ENCODE results near the gene TNIK.

The TNIK gene

GRCh38 chr3:171150945-171151344 lies 309.3 kb downstream of the TNIK start:
- H3K4me3 ChIP-seq (ENCODE audit: low read depth, low read length), result no peak overlapping the region
- TF ChIP-seq, protein P1, sequence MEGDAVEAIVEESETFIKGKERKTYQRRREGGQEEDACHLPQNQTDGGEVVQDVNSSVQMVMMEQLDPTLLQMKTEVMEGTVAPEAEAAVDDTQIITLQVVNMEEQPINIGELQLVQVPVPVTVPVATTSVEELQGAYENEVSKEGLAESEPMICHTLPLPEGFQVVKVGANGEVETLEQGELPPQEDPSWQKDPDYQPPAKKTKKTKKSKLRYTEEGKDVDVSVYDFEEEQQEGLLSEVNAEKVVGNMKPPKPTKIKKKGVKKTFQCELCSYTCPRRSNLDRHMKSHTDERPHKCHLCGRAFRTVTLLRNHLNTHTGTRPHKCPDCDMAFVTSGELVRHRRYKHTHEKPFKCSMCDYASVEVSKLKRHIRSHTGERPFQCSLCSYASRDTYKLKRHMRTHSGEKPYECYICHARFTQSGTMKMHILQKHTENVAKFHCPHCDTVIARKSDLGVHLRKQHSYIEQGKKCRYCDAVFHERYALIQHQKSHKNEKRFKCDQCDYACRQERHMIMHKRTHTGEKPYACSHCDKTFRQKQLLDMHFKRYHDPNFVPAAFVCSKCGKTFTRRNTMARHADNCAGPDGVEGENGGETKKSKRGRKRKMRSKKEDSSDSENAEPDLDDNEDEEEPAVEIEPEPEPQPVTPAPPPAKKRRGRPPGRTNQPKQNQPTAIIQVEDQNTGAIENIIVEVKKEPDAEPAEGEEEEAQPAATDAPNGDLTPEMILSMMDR (IDR thresholded peaks at IDR 0.05; ENCODE audit: low read depth, low read length), result no peak

DNA sequence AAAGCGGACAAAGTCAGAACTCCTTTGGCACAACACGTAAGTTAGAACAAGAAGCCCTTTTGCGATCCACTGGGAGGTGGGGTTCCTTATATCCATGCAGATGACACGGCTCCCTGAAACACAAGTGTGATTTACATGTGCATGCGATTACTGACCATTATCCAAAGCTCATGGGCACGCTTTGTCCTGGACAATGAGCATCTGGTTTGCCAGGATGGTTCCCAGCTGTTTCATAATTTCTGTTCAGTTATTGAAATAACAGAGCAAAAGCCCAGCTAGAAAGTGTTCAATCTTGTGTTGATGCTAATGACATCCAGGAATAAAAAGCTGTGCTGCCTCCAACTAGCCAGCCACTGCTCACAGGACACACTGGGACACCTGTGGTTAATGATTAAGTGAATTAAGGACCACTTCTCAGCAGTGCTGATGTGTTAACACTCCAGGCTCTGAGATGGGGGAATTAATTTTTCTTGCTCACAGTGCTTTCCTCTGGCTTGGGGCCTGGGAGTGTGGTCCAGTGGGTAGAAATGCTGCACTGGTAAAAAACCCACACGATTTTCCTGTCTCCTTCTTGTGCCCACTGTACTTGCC lies 310.6 kb downstream of the TNIK start:
- TF ChIP-seq, protein P1 (IDR thresholded peaks at IDR 0.05; ENCODE audit: low read depth, low read length), result no peak

DNA sequence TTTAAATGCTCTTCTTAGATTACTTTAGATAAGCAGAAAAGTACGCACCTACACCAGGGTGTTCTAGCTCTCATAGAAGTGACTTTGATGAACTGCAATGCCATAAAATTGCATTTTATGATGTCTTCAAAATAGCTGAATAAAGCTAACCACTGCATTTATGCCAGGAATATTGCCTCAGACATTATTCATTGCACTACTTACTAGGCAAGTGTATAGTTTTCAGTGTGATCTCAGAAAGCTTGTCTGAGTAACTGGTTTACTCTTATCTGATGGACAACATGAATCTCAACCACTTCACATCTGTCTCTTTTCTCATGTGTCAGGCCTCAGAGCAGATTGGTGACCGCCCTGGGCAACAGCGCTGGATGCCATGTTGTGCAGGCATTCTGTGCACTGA lies 314.4 kb downstream of the TNIK start:
- TF ChIP-seq, protein P1 (IDR thresholded peaks at IDR 0.05; ENCODE audit: low read depth, low read length), result no peak
- no peak overlapping the region for H3K4me3 ChIP-seq (ENCODE audit: low read depth, low read length)

More for the DNA sequence above, 310.6 kb downstream of the TNIK start:
- H3K4me3 ChIP-seq (ENCODE audit: low read depth, low read length), result no peak overlapping the region

- no peak overlapping the region for H3K4me3 ChIP-seq (ENCODE audit: low read depth, low read length)
- TF ChIP-seq, protein P1 (IDR thresholded peaks at IDR 0.05; ENCODE audit: low read depth, low read length), result no peak
Measured at GRCh38 chr3:171142985-171143384, 317.2 kb downstream of the TNIK start.

- no peak overlapping the region for H3K4me3 ChIP-seq (ENCODE audit: low read depth, low read length)
- TF ChIP-seq, protein P1 (IDR thresholded peaks at IDR 0.05; ENCODE audit: low read depth, low read length), result no peak
Measured at GRCh38 chr3:171140246-171140645, 320.0 kb downstream of the TNIK start.

GRCh38 chr3:171138027-171138426 lies 322.2 kb downstream of the TNIK start:
- H3K4me3 ChIP-seq (ENCODE audit: low read depth, low read length), result no peak overlapping the region
- TF ChIP-seq, protein P1 (IDR thresholded peaks at IDR 0.05; ENCODE audit: low read depth, low read length), result no peak

DNA sequence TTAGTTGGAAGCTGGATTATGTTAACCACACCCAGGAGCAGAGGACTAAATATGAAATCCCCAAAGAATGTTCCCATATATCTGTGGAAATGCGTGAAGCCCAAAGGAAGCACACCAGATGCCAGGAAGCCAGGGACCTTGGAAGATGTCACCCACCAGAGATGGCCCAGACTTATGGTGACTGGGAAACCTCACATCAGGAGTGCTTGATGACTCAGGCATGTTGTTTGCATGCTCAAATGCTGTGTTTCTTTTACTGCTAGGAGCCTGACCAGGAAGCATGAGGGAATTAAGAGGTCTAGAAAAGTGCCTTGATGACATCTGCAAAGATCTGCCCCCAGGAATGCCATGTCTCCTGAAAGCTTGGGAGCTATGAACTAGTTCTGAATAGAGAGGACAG lies 324.7 kb downstream of the TNIK start:
- H3K4me3 ChIP-seq (ENCODE audit: low read depth, low read length), result no peak overlapping the region
- TF ChIP-seq, protein P1 (IDR thresholded peaks at IDR 0.05; ENCODE audit: low read depth, low read length), result no peak

All from WI38 (cell line).